IPS-18a (cell line): ENCODE data around the gene ALDH4A1.

Experiments
- H3K27ac ChIP-seq: one replicate; pipeline ENCODE4 v1.5.1; 2013; ENCODE audit warnings: low read length
- H3K27me3 ChIP-seq: one replicate; pipeline ENCODE4 v1.6.1; 2013; ENCODE audit warnings: mild to moderate bottlenecking, low read length; ENCODE audit not compliant: control insufficient read depth, insufficient read depth
- H3K36me3 ChIP-seq: one replicate; pipeline ENCODE4 v1.6.1; 2013; ENCODE audit warnings: low read depth, low read length; ENCODE audit not compliant: control insufficient read depth
- H3K4me1 ChIP-seq: one replicate; pipeline ENCODE4 v1.6.1; 2013; ENCODE audit warnings: low read depth, low read length; ENCODE audit not compliant: control insufficient read depth
- H3K4me3 ChIP-seq: one replicate; pipeline ENCODE4 v1.5.1; 2013; ENCODE audit warnings: low read length
- H3K9ac ChIP-seq: one replicate; pipeline ENCODE4 v1.6.1; 2013; ENCODE audit warnings: mild to moderate bottlenecking, low read length, moderate library complexity
- H3K9me3 ChIP-seq: one replicate; pipeline ENCODE4 v1.6.1; 2013; ENCODE audit warnings: low read depth, low read length; ENCODE audit not compliant: control insufficient read depth

The ALDH4A1 gene

GRCh38 chr1:18884727-18885126 lies 17.6 kb downstream of the ALDH4A1 start:
- Histone ChIP-seq H3K9me3 (no peaks in the 10 kb centered on the region), H3K27ac (no peak overlapping the region), H3K36me3 (peaks cover 11% of the 10 kb centered on the region), H3K4me3 (no peak overlapping the region), H3K4me1 (no peaks in the 10 kb centered on the region), H3K27me3 (no peaks in the 10 kb centered on the region), H3K9ac (no peak overlapping the region)

- H3K9ac ChIP-seq: no peak overlapping the region
- no peak overlapping the region for H3K27ac ChIP-seq
- H3K4me1 ChIP-seq: no peaks in the 10 kb centered on the region
- H3K4me3 ChIP-seq: no peak overlapping the region
- H3K27me3 ChIP-seq: no peaks in the 10 kb centered on the region
- peaks cover 11% of the 10 kb centered on the region for H3K36me3 ChIP-seq
- H3K9me3 ChIP-seq: no peaks in the 10 kb centered on the region
These were observed 18.0 kb downstream of the ALDH4A1 start for GRCh38 chr1:18884419-18884717.

GRCh38 chr1:18883636-18884418 lies 18.5 kb downstream of the ALDH4A1 start:
- H3K9ac ChIP-seq: no peak overlapping the region

GRCh38 chr1:18883079-18883478 lies 19.3 kb downstream of the ALDH4A1 start:
- Histone ChIP-seq H3K9ac (no peak overlapping the region), H3K4me3 (no peak overlapping the region), H3K27me3 (no peaks in the 10 kb centered on the region), H3K9me3 (no peaks in the 10 kb centered on the region), H3K4me1 (no peaks in the 10 kb centered on the region), H3K36me3 (peaks cover 11% of the 10 kb centered on the region), H3K27ac (no peak overlapping the region)

More at GRCh38 chr1:18883636-18884418, 18.5 kb downstream of the ALDH4A1 start:
- Histone ChIP-seq H3K4me1 (no peaks in the 10 kb centered on the region), H3K9me3 (no peaks in the 10 kb centered on the region), H3K4me3 (no peak overlapping the region), H3K27ac (no peak overlapping the region), H3K27me3 (no peaks in the 10 kb centered on the region), H3K36me3 (peaks cover 11% of the 10 kb centered on the region)

- H3K4me1 ChIP-seq: no peaks in the 10 kb centered on the region
- no peaks in the 10 kb centered on the region for H3K27me3 ChIP-seq
- H3K4me3 ChIP-seq: no peak overlapping the region
- H3K9ac ChIP-seq: no peak overlapping the region
- H3K36me3 ChIP-seq: peaks cover 11% of the 10 kb centered on the region
- no peaks in the 10 kb centered on the region for H3K9me3 ChIP-seq
- no peak overlapping the region for H3K27ac ChIP-seq
These were observed 19.9 kb downstream of the ALDH4A1 start for GRCh38 chr1:18882486-18882885.

- no peaks in the 10 kb centered on the region for H3K27me3 ChIP-seq
- no peaks in the 10 kb centered on the region for H3K4me1 ChIP-seq
- no peak overlapping the region for H3K4me3 ChIP-seq
- H3K9ac ChIP-seq: no peak overlapping the region
- no peaks in the 10 kb centered on the region for H3K9me3 ChIP-seq
- H3K36me3 ChIP-seq: peaks cover 11% of the 10 kb centered on the region
- H3K27ac ChIP-seq: no peak overlapping the region
These were observed 20.5 kb downstream of the ALDH4A1 start for GRCh38 chr1:18881642-18882431.

GRCh38 chr1:18881164-18881563 lies 21.2 kb downstream of the ALDH4A1 start:
- Histone ChIP-seq H3K27me3 (no peaks in the 10 kb centered on the region), H3K27ac (no peak overlapping the region), H3K4me3 (no peak overlapping the region), H3K9ac (no peak overlapping the region), H3K9me3 (no peaks in the 10 kb centered on the region), H3K36me3 (peaks cover 10% of the 10 kb centered on the region), H3K4me1 (no peaks in the 10 kb centered on the region)

- Histone ChIP-seq H3K9me3 (no peaks in the 10 kb centered on the region), H3K9ac (no peak overlapping the region), H3K4me1 (no peaks in the 10 kb centered on the region), H3K36me3 (peaks cover 8% of the 10 kb centered on the region), H3K4me3 (no peak overlapping the region), H3K27me3 (no peaks in the 10 kb centered on the region), H3K27ac (no peak overlapping the region)
These were observed 21.8 kb downstream of the ALDH4A1 start for GRCh38 chr1:18880585-18880984.

GRCh38 chr1:18879791-18880309 lies 22.5 kb downstream of the ALDH4A1 start:
- Histone ChIP-seq H3K27ac (no peak overlapping the region), H3K9me3 (no peaks in the 10 kb centered on the region), H3K4me3 (no peak overlapping the region), H3K4me1 (no peaks in the 10 kb centered on the region), H3K9ac (no peak overlapping the region), H3K27me3 (no peaks in the 10 kb centered on the region), H3K36me3 (peaks cover 8% of the 10 kb centered on the region)

GRCh38 chr1:18879215-18879790 lies 23.1 kb downstream of the ALDH4A1 start:
- H3K27me3 ChIP-seq: no peaks in the 10 kb centered on the region
- H3K4me3 ChIP-seq: no peak overlapping the region
- peaks cover 8% of the 10 kb centered on the region for H3K36me3 ChIP-seq
- no peak overlapping the region for H3K27ac ChIP-seq
- no peaks in the 10 kb centered on the region for H3K4me1 ChIP-seq
- no peaks in the 10 kb centered on the region for H3K9me3 ChIP-seq
- no peak overlapping the region for H3K9ac ChIP-seq

- Histone ChIP-seq H3K9ac (no peak overlapping the region), H3K9me3 (no peaks in the 10 kb centered on the region), H3K27ac (no peak overlapping the region), H3K4me3 (no peak overlapping the region), H3K27me3 (no peaks in the 10 kb centered on the region), H3K36me3 (peaks cover 7% of the 10 kb centered on the region), H3K4me1 (no peaks in the 10 kb centered on the region)
These were observed 23.7 kb downstream of the ALDH4A1 start for GRCh38 chr1:18878538-18879214.
